HepG2 (cell line): ENCODE results near the gene PTPRM. TPM values are rescaled to one million over a fixed set of nuclear protein-coding genes. Genes with fewer than 3 reads are reported as not detected.
A peak's percentile ranks its signal among the peaks of the same experiment; 100 is the strongest.

Experiments
- ARHGAP35 ChIP-seq: sonication (generic); formaldehyde crosslinking; IDR thresholded peaks from 2 replicates; pipeline ENCODE4 v1.9.0; 2022; ENCODE audit warnings: mild to moderate bottlenecking, inconsistent platforms, moderate library complexity, missing genetic modification reagents, borderline replicate concordance
- BCL6 ChIP-seq: IDR thresholded peaks from 2 replicates; pipeline ENCODE4 v1.6.1; 2016; ENCODE audit warnings: missing genetic modification reagents, missing compliant biosample characterization
- BRF2 ChIP-seq: sonication (generic); formaldehyde crosslinking; IDR thresholded peaks from 2 replicates; pipeline ENCODE4 v1.8.1; 2022; ENCODE audit warnings: mild to moderate bottlenecking, missing genetic modification reagents
- KDM5B ChIP-seq: sonication (generic); formaldehyde crosslinking; IDR thresholded peaks from 2 replicates; pipeline ENCODE4 v1.4.0; 2020; ENCODE audit warnings: missing genetic modification reagents, mild to moderate bottlenecking, borderline replicate concordance
- MLXIP ChIP-seq: sonication (generic); formaldehyde crosslinking; IDR thresholded peaks from 2 replicates; pipeline ENCODE4 v1.9.0; 2021; ENCODE audit warnings: missing genetic modification reagents, borderline replicate concordance
- NFE2L1 ChIP-seq: sonication (generic); formaldehyde crosslinking; IDR thresholded peaks from 2 replicates; pipeline ENCODE4 v1.4.0; 2020; ENCODE audit warnings: missing genetic modification reagents, mild to moderate bottlenecking, borderline replicate concordance
- POLR2G ChIP-seq: fragments of 200-400 bp; formaldehyde crosslinking; IDR thresholded peaks from 2 replicates; pipeline ENCODE4 v1.6.1; 2018; ENCODE audit warnings: mild to moderate bottlenecking, low read depth, low read length, moderate library complexity
- TEAD3 ChIP-seq: optimal IDR thresholded peaks from 2 replicates; pipeline ENCODE3; 2016; ENCODE audit warnings: borderline replicate concordance
- THAP7 ChIP-seq: sonication (generic); formaldehyde crosslinking; IDR thresholded peaks from 2 replicates; pipeline ENCODE4 v1.8.1; 2023; ENCODE audit warnings: mild to moderate bottlenecking, missing genetic modification reagents
- ZNF496 ChIP-seq: sonication (generic); formaldehyde crosslinking; IDR thresholded peaks from 2 replicates; pipeline ENCODE4 v1.8.1; 2023; ENCODE audit warnings: mild to moderate bottlenecking, moderate library complexity, missing genetic modification reagents; ENCODE audit not compliant: insufficient replicate concordance
- ZNF589 ChIP-seq: sonication (generic); formaldehyde crosslinking; conservative IDR thresholded peaks from 2 replicates; pipeline ENCODE4 v1.8.0; 2022; ENCODE audit warnings: mild to moderate bottlenecking, moderate library complexity, missing genetic modification reagents
- ZNF749 ChIP-seq: sonication (generic); formaldehyde crosslinking; IDR thresholded peaks from 2 replicates; pipeline ENCODE4 v1.8.0; 2022; ENCODE audit warnings: mild to moderate bottlenecking, missing genetic modification reagents, moderate library complexity, borderline replicate concordance
- ZNF841 ChIP-seq: sonication (generic); formaldehyde crosslinking; IDR thresholded peaks from 2 replicates; pipeline ENCODE4 v1.8.1; 2023; ENCODE audit warnings: missing genetic modification reagents, borderline replicate concordance
- polyA plus RNA-seq, 8 experiments: library from polyadenylated mRNA; depleted of rRNA in 3 of 8; stranded (reverse) in 7 of 8; unstranded in 1 of 8; fragments of >200 nt; fragmentation: Illumina TruSeq in 4 of 8; extraction: Trizol in 4 of 8; gene quantifications; 2 replicates each; pipeline versions ENCODE4 v1.2.1 to v1.2.3, GENCODE V29; 2011 to 2016; ENCODE audit warnings: low read depth in 4 of 8, missing spikeins in 1 of 8, mixed read lengths in 1 of 8; ENCODE audit not compliant: insufficient read depth in 1 of 8
- total RNA-seq, 5 experiments: library from RNA; depleted of rRNA; stranded (reverse); fragments of >200 nt; fragmentation: Illumina TruSeq; extraction: Trizol; gene quantifications; 2 replicates each; pipeline ENCODE4 v1.2.3, GENCODE V29; 2016; ENCODE audit warnings: low read depth in 1 of 5
- TF ChIP-seq, protein P1 (sequence below): fragments of 450-650 bp; IDR thresholded peaks from 2 replicates; pipeline ENCODE4 v1.6.1; 2017; ENCODE audit warnings: mild to moderate bottlenecking
- TF ChIP-seq, protein P2 (sequence below): sonication (generic); formaldehyde crosslinking; IDR thresholded peaks from 2 replicates; pipeline ENCODE4 v1.4.0; 2020; ENCODE audit warnings: missing genetic modification reagents

Gene PTPRM
- total and polyA plus RNA-seq, 2 of the 13 experiments (the other 11 are each of a cell fraction or from before 2014, with no cell fraction given) = 12.6 to 108 TPM

GRCh38 chr18:7754725-7755181 lies 187.6 kb downstream of the PTPRM start (continued):
- no peak for TF ChIP-seq ZNF496 (CRISPR knock-in tag)
- TF ChIP-seq MLXIP (CRISPR knock-in tag) = no peak
- TF ChIP-seq BRF2 (CRISPR knock-in tag) = no peak
- no peak for TF ChIP-seq ZNF749 (CRISPR knock-in tag)
- TF ChIP-seq, protein P1, sequence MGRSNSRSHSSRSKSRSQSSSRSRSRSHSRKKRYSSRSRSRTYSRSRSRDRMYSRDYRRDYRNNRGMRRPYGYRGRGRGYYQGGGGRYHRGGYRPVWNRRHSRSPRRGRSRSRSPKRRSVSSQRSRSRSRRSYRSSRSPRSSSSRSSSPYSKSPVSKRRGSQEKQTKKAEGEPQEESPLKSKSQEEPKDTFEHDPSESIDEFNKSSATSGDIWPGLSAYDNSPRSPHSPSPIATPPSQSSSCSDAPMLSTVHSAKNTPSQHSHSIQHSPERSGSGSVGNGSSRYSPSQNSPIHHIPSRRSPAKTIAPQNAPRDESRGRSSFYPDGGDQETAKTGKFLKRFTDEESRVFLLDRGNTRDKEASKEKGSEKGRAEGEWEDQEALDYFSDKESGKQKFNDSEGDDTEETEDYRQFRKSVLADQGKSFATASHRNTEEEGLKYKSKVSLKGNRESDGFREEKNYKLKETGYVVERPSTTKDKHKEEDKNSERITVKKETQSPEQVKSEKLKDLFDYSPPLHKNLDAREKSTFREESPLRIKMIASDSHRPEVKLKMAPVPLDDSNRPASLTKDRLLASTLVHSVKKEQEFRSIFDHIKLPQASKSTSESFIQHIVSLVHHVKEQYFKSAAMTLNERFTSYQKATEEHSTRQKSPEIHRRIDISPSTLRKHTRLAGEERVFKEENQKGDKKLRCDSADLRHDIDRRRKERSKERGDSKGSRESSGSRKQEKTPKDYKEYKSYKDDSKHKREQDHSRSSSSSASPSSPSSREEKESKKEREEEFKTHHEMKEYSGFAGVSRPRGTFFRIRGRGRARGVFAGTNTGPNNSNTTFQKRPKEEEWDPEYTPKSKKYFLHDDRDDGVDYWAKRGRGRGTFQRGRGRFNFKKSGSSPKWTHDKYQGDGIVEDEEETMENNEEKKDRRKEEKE = no peak
- TF ChIP-seq KDM5B (CRISPR knock-in tag) = no peak
- TF ChIP-seq ZNF841 (CRISPR knock-in tag) = no peak
- TF ChIP-seq BCL6 (CRISPR knock-in tag) = peak; percentile 45
- peak; percentile 65 for TF ChIP-seq POLR2G
- TF ChIP-seq TEAD3 (CRISPR knock-in tag) = peak; percentile 97
- TF ChIP-seq, protein P2, sequence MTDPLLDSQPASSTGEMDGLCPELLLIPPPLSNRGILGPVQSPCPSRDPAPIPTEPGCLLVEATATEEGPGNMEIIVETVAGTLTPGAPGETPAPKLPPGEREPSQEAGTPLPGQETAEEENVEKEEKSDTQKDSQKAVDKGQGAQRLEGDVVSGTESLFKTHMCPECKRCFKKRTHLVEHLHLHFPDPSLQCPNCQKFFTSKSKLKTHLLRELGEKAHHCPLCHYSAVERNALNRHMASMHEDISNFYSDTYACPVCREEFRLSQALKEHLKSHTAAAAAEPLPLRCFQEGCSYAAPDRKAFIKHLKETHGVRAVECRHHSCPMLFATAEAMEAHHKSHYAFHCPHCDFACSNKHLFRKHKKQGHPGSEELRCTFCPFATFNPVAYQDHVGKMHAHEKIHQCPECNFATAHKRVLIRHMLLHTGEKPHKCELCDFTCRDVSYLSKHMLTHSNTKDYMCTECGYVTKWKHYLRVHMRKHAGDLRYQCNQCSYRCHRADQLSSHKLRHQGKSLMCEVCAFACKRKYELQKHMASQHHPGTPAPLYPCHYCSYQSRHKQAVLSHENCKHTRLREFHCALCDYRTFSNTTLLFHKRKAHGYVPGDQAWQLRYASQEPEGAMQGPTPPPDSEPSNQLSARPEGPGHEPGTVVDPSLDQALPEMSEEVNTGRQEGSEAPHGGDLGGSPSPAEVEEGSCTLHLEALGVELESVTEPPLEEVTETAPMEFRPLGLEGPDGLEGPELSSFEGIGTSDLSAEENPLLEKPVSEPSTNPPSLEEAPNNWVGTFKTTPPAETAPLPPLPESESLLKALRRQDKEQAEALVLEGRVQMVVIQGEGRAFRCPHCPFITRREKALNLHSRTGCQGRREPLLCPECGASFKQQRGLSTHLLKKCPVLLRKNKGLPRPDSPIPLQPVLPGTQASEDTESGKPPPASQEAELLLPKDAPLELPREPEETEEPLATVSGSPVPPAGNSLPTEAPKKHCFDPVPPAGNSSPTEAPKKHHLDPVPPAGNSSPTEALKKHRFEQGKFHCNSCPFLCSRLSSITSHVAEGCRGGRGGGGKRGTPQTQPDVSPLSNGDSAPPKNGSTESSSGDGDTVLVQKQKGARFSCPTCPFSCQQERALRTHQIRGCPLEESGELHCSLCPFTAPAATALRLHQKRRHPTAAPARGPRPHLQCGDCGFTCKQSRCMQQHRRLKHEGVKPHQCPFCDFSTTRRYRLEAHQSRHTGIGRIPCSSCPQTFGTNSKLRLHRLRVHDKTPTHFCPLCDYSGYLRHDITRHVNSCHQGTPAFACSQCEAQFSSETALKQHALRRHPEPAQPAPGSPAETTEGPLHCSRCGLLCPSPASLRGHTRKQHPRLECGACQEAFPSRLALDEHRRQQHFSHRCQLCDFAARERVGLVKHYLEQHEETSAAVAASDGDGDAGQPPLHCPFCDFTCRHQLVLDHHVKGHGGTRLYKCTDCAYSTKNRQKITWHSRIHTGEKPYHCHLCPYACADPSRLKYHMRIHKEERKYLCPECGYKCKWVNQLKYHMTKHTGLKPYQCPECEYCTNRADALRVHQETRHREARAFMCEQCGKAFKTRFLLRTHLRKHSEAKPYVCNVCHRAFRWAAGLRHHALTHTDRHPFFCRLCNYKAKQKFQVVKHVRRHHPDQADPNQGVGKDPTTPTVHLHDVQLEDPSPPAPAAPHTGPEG = 0 out of 2 replicates have a peak, but pooled peaks have one; percentile 43
- no peak for TF ChIP-seq ARHGAP35 (CRISPR knock-in tag)
- TF ChIP-seq NFE2L1 = no peak
- no peak for TF ChIP-seq ZNF589
- no peak for TF ChIP-seq THAP7 (CRISPR knock-in tag)
